ENCODE results near the gene SLC51A. TPM values are rescaled to one million over a fixed set of nuclear protein-coding genes. Genes with fewer than 3 reads are reported as not detected.
"Not testable (repeated sequence)": the region's sequence is repeated elsewhere in the genome, so short reads cannot be mapped to it uniquely, and the experiment has no call there.

SLC51A gene
- polyA plus RNA-seq, 1 experiment = not detected

DNA sequence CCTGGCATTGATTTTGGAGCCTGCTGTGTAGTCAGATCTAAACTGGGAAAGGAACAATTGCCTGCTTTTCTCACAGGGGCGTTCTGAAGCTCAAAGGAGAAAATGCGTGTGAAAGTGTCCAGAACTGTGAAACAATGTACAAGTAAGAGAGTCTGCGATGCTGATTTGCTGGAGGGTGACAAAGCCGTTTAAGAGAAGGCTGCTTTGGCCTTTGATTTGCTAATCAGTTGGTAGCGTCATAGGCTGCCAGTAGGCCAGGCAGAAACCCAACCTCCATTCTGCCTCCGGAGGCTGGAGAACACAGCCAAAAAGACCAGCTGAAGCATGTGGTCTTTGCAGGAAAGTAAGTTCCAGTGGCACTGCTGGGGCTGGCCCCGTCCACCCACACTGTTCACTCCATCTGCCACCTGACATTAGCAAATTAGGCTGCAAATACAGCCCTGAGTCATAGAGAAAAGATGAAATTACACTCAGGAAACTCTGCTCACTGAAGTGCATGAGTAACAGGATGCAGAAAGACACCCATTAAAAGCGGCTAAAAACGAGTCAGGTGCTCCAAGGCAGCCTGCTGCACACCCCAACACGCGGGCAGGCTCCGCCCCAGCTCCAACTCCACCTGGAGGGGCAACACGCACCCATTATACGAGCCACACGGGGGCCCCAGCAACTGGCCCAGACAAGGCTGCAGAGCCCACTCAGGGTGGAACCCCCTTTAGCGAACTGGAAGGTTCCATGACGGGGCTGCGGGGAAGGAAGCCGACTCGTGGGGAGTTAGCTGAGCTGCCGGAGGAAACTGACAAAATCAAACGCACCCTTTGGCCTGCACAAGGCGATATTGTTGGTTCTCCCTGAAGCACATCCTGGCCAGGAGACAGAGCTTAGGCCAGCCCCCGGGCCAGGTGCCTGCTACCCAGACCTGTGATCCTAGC lies 36.7 kb upstream of the SLC51A start:
- Histone ChIP-seq H3K27me3 (ENCODE audit: control insufficient read depth, insufficient read depth, low read length) (0 out of 2 replicates have a peak, but pooled peaks cover 1% of the 10 kb centered on the region), H3K36me3 (ENCODE audit: control insufficient read depth, insufficient read depth, low read length) (no peaks in the 10 kb centered on the region), H3K4me3 (ENCODE audit: low read depth, low read length) (no peak overlapping the region)
- no peak for DNase-seq (ENCODE audit: low read depth)
- TF ChIP-seq, protein P1, sequence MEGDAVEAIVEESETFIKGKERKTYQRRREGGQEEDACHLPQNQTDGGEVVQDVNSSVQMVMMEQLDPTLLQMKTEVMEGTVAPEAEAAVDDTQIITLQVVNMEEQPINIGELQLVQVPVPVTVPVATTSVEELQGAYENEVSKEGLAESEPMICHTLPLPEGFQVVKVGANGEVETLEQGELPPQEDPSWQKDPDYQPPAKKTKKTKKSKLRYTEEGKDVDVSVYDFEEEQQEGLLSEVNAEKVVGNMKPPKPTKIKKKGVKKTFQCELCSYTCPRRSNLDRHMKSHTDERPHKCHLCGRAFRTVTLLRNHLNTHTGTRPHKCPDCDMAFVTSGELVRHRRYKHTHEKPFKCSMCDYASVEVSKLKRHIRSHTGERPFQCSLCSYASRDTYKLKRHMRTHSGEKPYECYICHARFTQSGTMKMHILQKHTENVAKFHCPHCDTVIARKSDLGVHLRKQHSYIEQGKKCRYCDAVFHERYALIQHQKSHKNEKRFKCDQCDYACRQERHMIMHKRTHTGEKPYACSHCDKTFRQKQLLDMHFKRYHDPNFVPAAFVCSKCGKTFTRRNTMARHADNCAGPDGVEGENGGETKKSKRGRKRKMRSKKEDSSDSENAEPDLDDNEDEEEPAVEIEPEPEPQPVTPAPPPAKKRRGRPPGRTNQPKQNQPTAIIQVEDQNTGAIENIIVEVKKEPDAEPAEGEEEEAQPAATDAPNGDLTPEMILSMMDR (IDR thresholded peaks at IDR 0.05; ENCODE audit: insufficient read depth, low read depth, low read length) = no peak
- CTCF ChIA-PET = interaction anchor here (1.3 to 1.9 kb wide), 2 partner anchors 17 to 107 kb away, joined by 4 to 11 read pairs; no protein-coding TSS in a partner anchor
- POLR2A ChIA-PET = no interaction called here

- CTCF ChIA-PET = interaction anchor here (1.9 kb wide), 1 partner anchor 108 kb away, joined by 11 read pairs; no protein-coding TSS in a partner anchor
- TF ChIP-seq, protein P1 (IDR thresholded peaks at IDR 0.05; ENCODE audit: insufficient read depth, low read depth, low read length) = no peak
- no peak overlapping the region for H3K4me3 ChIP-seq (ENCODE audit: low read depth, low read length)
Observed at GRCh38 chr3:196180346-196180745, 36.0 kb upstream of the SLC51A start.

GRCh38 chr3:196181127-196181546 lies 35.2 kb upstream of the SLC51A start:
- Histone ChIP-seq H3K27me3 (ENCODE audit: control insufficient read depth, insufficient read depth, low read length) (no peaks in the 10 kb centered on the region), H3K4me3 (ENCODE audit: low read depth, low read length) (no peak overlapping the region), H3K36me3 (ENCODE audit: control insufficient read depth, insufficient read depth, low read length) (no peaks in the 10 kb centered on the region)
- TF ChIP-seq, protein P1 (IDR thresholded peaks at IDR 0.05; ENCODE audit: insufficient read depth, low read depth, low read length) = no peak
- ChIA-PET CTCF (interaction anchor here (1.0 kb wide), 1 partner anchor 15 kb away, joined by 4 read pairs; no protein-coding TSS in a partner anchor), POLR2A (no interaction called here)
- DNase-seq (ENCODE audit: low read depth) = no peak

More at GRCh38 chr3:196180346-196180745, 36.0 kb upstream of the SLC51A start:
- POLR2A ChIA-PET = no interaction called here
- H3K27me3 ChIP-seq (ENCODE audit: control insufficient read depth, insufficient read depth, low read length) = 0 out of 2 replicates have a peak, but pooled peaks cover 1% of the 10 kb centered on the region
- H3K36me3 ChIP-seq (ENCODE audit: control insufficient read depth, insufficient read depth, low read length) = no peaks in the 10 kb centered on the region
- no peak for DNase-seq (ENCODE audit: low read depth)

- H3K4me3 ChIP-seq (ENCODE audit: low read depth, low read length); POLR2A ChIA-PET; H3K36me3 ChIP-seq (ENCODE audit: control insufficient read depth, insufficient read depth, low read length); H3K27me3 ChIP-seq (ENCODE audit: control insufficient read depth, insufficient read depth, low read length); DNase-seq (ENCODE audit: low read depth): not testable (repeated sequence)
- CTCF ChIA-PET = interaction anchor here (0.6 kb wide), 1 partner anchor 11 kb away, joined by 3 read pairs; no protein-coding TSS in a partner anchor
Observed at GRCh38 chr3:196184169-196184432, 32.2 kb upstream of the SLC51A start.

GRCh38 chr3:196184881-196185280 lies 31.5 kb upstream of the SLC51A start:
- CTCF ChIA-PET = interaction anchor here (4.5 kb wide), 1 partner anchor 13 kb away, joined by 30 read pairs; no protein-coding TSS in a partner anchor
- DNase-seq (ENCODE audit: low read depth) = no peak
- Histone ChIP-seq H3K27me3 (ENCODE audit: control insufficient read depth, insufficient read depth, low read length) (no peaks in the 10 kb centered on the region), H3K4me3 (ENCODE audit: low read depth, low read length) (no peak overlapping the region), H3K36me3 (ENCODE audit: control insufficient read depth, insufficient read depth, low read length) (no peaks in the 10 kb centered on the region)
- TF ChIP-seq, protein P1 (IDR thresholded peaks at IDR 0.05; ENCODE audit: insufficient read depth, low read depth, low read length) = no peak
- POLR2A ChIA-PET = no interaction called here

All from BJ (cell line).